HG03139 (cell line): Measurements from ENCODE around the gene NXF3.
"Not testable (repeated sequence)": the region's sequence is repeated elsewhere in the genome, so short reads cannot be mapped to it uniquely, and the experiment has no call there.

Experiments
- ATAC-seq: cut with Tn5 transposase; IDR thresholded peaks from one replicate; pipeline ENCODE4 v1.9.1; 2021; ENCODE audit not compliant: unreplicated experiment

Gene NXF3

GRCh38 chrX:103092942-103093341 lies at the start of gene NXF3:
Gene NXF3, minus strand, starts transcription at chrX:103093143. Its CDS starts 120 bp downstream, at chrX:103093023.
- ATAC-seq: no peak

DNA sequence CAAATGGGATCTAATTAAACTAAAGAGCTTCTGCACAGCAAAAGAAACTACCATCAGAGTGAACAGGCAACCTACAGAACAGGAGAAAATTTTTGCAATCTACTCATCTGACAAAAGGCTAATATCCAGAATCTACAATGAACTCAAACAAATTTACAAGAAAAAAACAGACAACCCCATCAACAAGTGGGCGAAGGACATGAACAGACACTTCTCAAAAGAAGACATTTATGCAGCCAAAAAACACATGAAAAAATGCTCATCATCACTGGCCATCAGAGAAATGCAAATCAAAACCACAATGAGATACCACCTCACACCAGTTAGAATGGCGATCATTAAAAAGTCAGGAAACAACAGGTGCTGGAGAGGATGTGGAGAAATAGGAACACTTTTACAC lies 43.6 kb upstream of the NXF3 start:
- not testable (repeated sequence) for ATAC-seq

DNA sequence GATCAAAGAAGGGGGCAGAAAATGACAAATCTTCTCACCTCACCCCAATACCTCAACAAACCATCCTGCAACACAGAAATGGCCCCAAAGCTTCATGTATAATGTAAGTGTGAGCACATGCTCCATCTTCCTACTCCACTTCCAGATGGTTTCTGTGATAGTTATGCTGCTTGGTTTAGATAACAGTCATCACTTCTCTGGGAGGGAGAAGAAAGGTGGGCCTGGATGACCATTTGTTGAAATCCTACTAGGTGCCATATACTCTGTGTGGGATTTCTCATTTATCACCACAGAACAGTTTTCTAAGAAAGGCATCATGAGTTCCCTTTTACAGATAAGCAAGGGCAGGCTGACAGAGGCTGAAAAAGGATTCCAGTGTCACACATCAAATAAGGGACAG lies 31.3 kb upstream of the NXF3 start:
- no peak for ATAC-seq

DNA sequence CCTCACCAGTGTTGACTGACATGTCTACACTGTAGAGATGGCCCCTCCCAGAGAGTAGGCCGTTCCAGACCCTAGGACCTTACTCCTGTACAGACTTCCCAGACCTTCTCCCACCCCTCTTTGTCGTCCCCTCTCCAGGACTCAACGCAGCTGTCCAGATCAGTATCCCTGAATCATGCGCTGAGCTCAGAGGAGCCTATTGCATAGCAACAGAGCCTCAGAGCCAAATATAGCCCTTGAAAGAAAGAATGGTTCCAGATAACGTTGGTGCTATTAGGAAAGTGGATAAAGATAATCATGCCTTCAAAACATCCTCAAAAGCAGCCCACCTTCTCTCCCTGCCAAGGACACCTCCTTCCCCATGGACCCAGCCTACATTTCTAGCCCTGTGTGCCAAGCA lies 27.8 kb upstream of the NXF3 start:
- no peak for ATAC-seq

GRCh38 chrX:103116970-103117369 lies 24.0 kb upstream of the NXF3 start:
- not testable (repeated sequence) for ATAC-seq

- not testable (repeated sequence) for ATAC-seq
Measured at GRCh38 chrX:103109497-103109896, 16.6 kb upstream of the NXF3 start.

DNA sequence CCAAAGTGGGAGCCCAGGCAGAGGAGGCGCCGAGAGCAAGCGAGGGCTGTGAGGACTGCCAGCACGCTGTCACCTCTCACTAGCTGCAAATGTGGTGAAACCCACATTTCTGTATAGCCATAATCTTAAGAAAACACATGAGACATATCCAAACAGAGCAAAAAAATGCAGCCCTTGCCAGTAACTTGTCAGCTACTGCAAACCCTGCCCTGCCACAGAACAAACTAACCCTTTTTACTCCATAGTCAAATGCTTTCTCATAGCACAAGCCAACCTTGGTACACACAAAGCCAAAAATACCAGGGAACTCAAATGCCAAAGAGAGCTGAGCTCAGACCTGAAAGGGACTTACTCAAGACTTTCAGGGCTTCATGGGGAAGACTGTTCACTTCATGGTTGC lies 14.9 kb upstream of the NXF3 start:
- ATAC-seq: no peak

DNA sequence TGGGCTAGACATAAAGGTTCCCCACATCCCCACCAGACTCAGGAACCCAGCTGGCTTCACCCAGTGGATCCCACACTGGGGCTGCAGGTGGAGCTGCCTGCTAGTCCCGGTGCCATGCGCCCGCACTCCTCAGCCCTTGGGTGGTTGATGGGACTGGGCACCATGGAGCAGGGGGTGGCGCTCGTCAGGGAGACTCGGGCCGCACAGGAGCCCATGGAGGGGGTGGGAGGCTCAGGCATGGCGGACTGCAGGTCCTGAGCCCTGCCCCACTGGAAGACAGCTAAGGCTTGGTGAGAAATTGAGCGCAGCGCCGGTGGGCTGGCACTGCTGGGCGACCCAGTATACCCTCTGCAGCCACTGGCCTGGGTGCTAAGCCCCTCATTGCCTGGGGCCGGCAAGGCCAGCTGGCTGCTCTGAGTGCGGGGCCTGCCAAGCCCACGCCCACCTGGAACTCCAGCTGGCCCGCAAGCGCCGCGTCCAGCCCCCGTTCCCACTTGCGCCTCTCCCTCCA lies 14.3 kb upstream of the NXF3 start:
- ATAC-seq: not testable (repeated sequence)

GRCh38 chrX:103104370-103104769 lies 11.4 kb upstream of the NXF3 start:
- ATAC-seq: not testable (repeated sequence)

DNA sequence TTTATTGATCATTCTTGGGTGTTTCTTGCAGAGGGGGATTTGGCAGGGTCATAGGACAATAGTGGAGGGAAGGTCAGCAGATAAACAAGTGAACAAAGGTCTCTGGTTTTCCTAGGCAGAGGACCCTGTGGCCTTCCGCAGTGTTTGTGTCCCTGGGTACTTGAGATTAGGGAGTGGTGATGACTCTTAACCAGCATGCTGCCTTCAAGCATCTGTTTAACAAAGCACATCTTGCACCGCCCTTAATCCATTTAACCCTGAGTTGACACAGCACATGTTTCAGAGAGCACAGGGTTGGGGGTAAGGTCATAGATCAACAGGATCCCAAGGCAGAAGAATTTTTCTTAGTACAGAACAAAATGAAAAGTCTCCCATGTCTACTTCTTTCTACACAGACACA lies 10.9 kb upstream of the NXF3 start:
- not testable (repeated sequence) for ATAC-seq

- no peak for ATAC-seq
Measured at GRCh38 chrX:103101299-103102042, 8.5 kb upstream of the NXF3 start.

DNA sequence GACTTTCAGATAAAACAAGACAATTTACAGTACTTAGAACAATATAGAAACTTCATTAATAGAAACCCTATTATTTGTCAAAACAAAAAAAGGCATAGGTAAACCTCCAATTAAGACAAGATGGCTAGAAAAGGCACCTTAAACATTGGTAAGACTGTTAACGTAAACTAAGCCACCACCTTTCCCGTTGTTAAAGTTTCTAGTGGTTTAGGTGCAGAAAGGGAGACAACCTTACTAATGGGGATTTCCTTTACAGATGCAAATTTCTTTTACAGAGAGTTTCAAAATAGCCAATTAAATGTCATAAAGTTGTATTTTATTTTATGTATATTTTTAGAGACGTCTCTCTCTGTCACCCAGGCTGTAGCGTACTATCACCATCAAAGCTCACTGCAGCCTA lies 7.5 kb upstream of the NXF3 start:
- ATAC-seq: no peak

DNA sequence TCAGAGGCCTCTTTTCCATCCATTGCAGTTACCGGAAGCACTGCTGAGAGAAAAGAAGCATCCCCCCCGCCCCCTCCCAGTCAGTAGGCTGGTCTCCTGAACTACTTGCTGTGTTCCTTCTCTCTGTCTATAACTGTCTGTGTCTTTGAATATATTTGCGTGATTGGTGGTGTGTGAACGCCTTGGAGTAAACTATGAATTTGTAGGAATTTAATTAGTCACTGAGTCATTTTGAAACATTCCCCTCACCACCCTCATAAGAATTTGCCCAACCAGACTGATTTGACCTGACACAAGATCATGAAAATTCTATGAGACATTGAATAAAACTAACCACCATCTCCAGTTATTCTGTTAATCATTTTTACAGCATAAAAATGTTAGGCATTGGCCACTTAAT lies 6.7 kb upstream of the NXF3 start:
- ATAC-seq: no peak

DNA sequence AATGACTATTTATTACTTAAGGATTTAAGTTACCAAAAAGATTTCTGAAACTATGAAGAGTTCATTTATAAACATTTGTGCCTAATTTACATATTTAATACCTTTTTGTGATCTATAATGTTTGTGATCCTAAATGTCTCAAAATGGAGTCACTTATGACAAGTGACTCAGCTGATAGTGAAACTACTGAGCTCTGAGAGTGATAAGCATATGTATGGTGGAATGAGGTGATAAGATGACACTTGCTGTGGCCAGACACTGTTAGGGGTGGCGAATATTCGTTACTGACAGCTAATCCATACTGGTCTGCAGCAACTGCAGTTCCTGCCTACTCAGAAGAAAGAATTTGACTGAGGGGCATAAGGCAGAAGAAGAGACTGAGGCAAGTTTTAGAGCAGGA lies 5.5 kb upstream of the NXF3 start:
- ATAC-seq: no peak

DNA sequence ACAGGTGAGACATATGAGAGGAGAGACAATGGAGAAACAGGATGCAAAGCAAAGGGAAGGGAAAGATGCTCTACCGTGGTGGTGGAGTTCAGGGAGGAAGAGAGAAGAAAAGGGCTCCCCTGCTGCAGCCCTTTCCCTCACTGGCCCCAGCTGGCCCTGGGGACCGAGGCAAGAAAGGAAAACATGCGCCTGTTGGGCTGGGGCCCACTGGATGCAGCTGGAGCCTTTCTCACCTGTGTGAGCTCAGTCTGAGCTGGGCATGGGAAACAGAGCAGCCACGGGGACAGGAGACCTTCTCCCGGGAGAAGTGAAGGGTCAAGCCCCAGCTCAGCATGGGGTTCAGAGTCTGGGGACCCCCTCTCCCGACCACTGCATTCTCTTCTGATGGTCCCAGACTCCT lies 11.9 kb downstream of the NXF3 start:
- no peak for ATAC-seq

DNA sequence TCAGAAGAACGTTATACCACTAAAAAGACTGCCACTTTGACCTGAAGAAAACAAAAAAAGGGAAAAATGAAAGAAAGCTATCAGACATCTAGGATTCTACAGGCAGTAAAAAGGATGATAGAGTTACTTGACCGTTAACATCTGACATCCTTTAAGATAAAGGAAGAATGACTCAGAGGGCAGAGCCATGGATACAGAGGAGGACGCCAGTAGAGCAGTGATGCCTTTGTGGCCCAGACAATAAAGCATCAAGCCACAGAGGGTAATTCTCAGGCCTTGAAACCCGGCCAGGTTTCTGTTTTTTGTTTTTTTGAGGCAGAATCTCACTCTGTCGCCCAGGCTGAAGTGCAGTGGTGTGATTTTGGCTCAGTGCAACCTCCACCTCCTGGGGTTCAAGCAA lies 19.5 kb downstream of the NXF3 start:
- no peak for ATAC-seq

- no peak for ATAC-seq
Measured at GRCh38 chrX:103066606-103067005, 26.3 kb downstream of the NXF3 start.

GRCh38 chrX:103063918-103064434 lies 29.0 kb downstream of the NXF3 start, which contains the start of gene BEX1:
Gene BEX1, minus strand, starts transcription at chrX:103064171. Its CDS starts 897 bp downstream, at chrX:103063274.
- ATAC-seq: no peak

DNA sequence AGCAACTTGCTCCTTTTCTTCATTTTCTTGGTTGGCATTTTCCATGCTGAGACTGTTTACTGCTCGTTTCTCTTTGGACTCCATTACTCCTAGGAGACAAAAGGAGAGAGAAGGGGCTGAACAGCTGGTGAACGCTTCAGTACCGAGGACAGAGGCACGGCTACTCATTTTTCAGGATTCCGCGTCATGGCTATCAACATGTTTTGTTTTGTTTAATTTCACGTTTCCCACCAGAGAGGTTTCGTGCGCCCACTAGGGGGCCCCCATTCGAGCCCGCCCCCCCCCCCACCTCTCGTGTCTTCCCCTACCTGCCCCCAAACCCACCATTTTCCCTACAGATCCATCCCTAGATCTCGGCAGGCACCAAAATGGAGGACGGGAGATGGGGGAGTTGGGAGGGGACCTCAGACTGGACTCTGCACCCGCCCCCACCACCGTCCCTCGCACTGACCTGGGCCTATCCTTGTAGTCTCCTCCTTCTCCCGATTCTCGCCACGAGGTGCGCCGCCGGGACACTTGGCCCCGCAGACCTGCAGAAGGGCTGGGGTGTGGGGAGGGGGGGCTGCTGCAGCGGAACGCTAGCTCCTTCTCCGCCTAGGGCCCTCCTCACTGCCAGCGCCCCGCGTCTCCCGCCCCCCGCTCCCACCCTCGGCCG lies 29.6 kb downstream of the NXF3 start:
- no peak for ATAC-seq

DNA sequence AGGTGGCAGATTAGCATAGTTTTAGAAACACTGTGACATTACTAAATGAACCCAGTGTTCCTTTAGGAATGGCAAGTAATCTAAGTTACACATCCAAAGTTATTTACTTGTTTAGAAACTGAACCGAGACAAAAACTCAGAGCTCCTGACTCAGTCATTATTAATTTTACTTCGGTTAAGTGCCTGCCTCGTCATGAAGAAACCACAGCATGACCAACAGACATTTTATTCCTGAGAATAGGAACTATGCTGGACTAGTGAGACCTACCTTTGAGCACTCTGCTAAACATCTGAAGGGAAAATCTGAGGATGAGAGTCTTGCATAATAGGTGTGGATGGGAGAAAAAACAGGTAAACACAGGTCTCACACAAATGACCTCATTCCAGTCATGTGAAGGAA lies 31.5 kb downstream of the NXF3 start:
- ATAC-seq: no peak

- no peak for ATAC-seq
Measured at GRCh38 chrX:103056902-103057301, 36.0 kb downstream of the NXF3 start.

DNA sequence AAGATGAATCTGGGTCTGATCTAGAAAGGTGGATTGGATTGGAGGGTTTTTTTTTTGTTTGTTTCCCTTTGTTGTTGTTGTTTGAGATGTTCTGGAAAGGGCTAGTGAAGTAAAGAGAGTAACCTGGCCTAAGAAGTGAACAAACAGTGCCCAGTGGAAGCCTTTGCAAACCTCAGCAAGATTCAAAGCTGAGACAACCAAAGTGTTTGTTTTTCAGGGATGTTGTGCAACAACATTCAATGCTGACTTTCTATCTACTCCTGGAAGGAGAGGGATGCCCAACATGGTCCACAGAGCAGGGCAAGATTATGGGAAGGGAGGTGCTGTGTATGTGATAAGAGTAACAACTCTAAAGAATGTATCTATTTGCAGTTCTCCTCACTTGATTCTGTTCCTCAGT lies 40.3 kb downstream of the NXF3 start:
- ATAC-seq: no peak
